Measurements from ENCODE around the gene CTSC. TPM values are rescaled to one million over a fixed set of nuclear protein-coding genes. Genes with fewer than 3 reads are reported as not detected.

The CTSC gene
- total RNA-seq, 4 donors from 2014 or later = 54.8 to 87.5 (median 64.2) TPM

GRCh38 chr11:88358040-88358431 is 20.5 kb upstream of the CTSC start:
- no peaks in the 10 kb centered on the region for H3K36me3 ChIP-seq
- 84 to 87% methylated on average over 2 of the region's 2 CpGs for WGBS, 2 donors
- intact Hi-C loops (cut with DNase I) = no loop called here
- no peaks in the 10 kb centered on the region for H3K27me3 ChIP-seq
- no peak for TF ChIP-seq POLR2A (IDR thresholded peaks at IDR 0.05)
- TF ChIP-seq CTCF (IDR thresholded peaks at IDR 0.05) = no peak
- H3K4me1 ChIP-seq = peaks cover 0 to 3% of the 10 kb centered on the region in 2 donors
- no peaks in the 10 kb centered on the region for H3K9me3 ChIP-seq
- no peak overlapping the region for H3K27ac ChIP-seq
- no peak for DNase-seq
- H3K4me3 ChIP-seq (replicated peaks in 1 of 3) = no peak overlapping the region

GRCh38 chr11:88357323-88358039 is 19.9 kb upstream of the CTSC start:
- H3K36me3 ChIP-seq = no peaks in the 10 kb centered on the region
- intact Hi-C loops (cut with DNase I) = no loop called here
- H3K9me3 ChIP-seq = no peaks in the 10 kb centered on the region
- no peak for TF ChIP-seq POLR2A (IDR thresholded peaks at IDR 0.05)
- no peak for TF ChIP-seq CTCF (IDR thresholded peaks at IDR 0.05)
- no peak overlapping the region for H3K27ac ChIP-seq
- WGBS, 2 donors = 75 to 83% methylated on average over 3 of the region's 3 CpGs
- H3K4me1 ChIP-seq = peaks cover 0 to 3% of the 10 kb centered on the region in 2 donors
- H3K27me3 ChIP-seq = no peaks in the 10 kb centered on the region
- H3K4me3 ChIP-seq (replicated peaks in 1 of 3) = no peak overlapping the region
- no peak for DNase-seq

DNA sequence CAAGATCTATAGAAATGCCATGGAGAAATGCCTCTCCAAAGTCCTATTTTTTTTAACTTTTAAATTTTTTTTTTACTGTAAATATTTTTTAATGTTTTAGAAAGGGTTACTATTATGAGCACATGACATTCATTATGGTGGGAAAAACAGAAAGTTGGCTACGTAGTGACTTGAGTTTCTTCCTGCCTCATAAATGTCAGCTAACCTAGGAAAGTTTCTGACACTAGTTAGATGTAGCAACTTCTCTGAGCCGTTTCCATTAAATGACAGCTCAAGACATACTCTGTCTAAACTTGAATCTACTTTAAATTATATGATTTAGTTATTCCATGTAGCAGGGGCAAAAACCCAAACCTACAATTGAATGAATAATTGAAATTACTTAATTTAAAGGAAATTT is 18.4 kb upstream of the CTSC start:
- TF ChIP-seq POLR2A (IDR thresholded peaks at IDR 0.05) (no peak), CTCF (IDR thresholded peaks at IDR 0.05) (no peak)
- Histone ChIP-seq H3K9me3 (no peaks in the 10 kb centered on the region), H3K36me3 (no peaks in the 10 kb centered on the region), H3K4me3 (replicated peaks in 1 of 3) (no peak overlapping the region), H3K27ac (no peak overlapping the region), H3K27me3 (no peaks in the 10 kb centered on the region), H3K4me1 (peaks cover 0 to 3% of the 10 kb centered on the region in 2 donors)
- WGBS, 2 donors = 59 to 80% methylated on average over 2 of the region's 2 CpGs
- no peak for DNase-seq
- intact Hi-C loops (cut with DNase I) = no loop called here

GRCh38 chr11:88354912-88355311 is 17.4 kb upstream of the CTSC start:
- Histone ChIP-seq H3K4me3 (replicated peaks in 1 of 3) (no peak overlapping the region), H3K36me3 (no peaks in the 10 kb centered on the region), H3K27ac (no peak overlapping the region), H3K9me3 (no peaks in the 10 kb centered on the region), H3K27me3 (no peaks in the 10 kb centered on the region), H3K4me1 (peaks cover 0 to 3% of the 10 kb centered on the region in 2 donors)
- intact Hi-C loops (cut with DNase I) = no loop called here
- TF ChIP-seq POLR2A (IDR thresholded peaks at IDR 0.05) = no peak
- no peak for TF ChIP-seq CTCF (IDR thresholded peaks at IDR 0.05)
- 91 to 93% methylated on average over 2 of the region's 2 CpGs for WGBS, 2 donors
- DNase-seq = no peak

DNA sequence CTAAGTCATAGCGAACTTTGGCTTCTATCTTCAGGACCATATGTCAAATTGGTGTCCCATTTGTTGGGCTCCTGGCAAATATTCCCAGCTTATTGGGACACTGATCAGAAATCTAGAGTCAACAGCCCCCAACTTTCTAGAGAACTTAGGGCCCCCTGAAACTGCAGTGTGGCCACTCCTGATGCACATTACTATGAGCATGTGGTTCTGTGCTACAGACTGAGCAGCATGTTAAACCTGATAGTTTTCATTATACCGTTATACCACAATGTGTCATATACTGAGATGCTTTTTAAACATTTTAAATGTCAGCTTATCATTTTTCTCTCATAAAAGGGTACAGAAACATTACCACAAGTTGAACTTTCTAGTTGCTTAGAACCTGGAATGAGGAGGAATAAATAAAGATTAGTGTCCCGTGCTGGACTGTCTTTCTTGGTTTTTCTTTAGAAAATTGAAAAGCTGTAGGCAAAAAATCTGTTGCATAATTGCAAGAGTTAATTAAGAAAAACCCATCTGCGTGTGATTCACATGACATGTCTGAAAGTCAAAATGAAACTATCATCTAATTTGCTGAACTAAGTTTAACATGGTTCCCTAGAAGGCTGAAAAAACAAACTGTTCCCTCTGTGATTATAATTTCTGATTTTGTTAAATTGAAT is 16.4 kb upstream of the CTSC start:
- 79 to 92% methylated on average over 4 of the region's 4 CpGs for WGBS, 2 donors
- intact Hi-C loops (cut with DNase I) = no loop called here
- TF ChIP-seq CTCF (IDR thresholded peaks at IDR 0.05) (no peak), POLR2A (IDR thresholded peaks at IDR 0.05) (no peak)

More for the DNA sequence above, 16.4 kb upstream of the CTSC start:
- Histone ChIP-seq H3K4me1 (peaks cover 0 to 3% of the 10 kb centered on the region in 2 donors), H3K4me3 (replicated peaks in 1 of 3) (no peak overlapping the region), H3K27ac (no peak overlapping the region), H3K27me3 (no peaks in the 10 kb centered on the region), H3K9me3 (no peaks in the 10 kb centered on the region), H3K36me3 (no peaks in the 10 kb centered on the region)
- no peak for DNase-seq
